ENCODE measurements around the gene OR4D1. TPM values are rescaled to one million over a fixed set of nuclear protein-coding genes. Genes with fewer than 3 reads are reported as not detected.
"Not testable (repeated sequence)": the region's sequence is repeated elsewhere in the genome, so short reads cannot be mapped to it uniquely, and the experiment has no call there.

OR4D1 gene
- total RNA-seq, 2 donors from 2014 or later: 0.34 TPM; not detected in 1

GRCh38 chr17:58136669-58137279 is 11.4 kb upstream of the OR4D1 start:
- intact Hi-C loops (cut with DNase I): no loop called here

DNA sequence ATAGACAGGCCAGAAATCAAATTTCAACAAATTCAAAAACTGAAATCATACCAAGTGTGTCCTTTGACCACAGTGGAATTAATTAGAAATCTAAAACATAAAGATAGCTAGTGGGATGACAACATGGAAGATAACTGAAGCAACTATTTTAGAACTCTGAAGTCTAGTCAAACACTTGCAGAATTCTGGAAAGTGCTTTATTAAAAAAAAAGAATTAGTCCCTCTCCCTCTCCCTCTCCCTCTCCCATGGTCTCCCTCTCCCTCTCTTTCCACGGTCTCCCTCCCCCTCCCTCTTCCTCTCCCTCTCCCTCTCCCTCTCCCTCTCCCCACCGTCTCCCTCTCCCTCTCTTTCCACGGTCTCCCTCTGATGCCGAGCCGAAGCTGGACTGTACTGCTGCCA is 6.7 kb upstream of the OR4D1 start:
- H3K36me3 ChIP-seq: no peaks in the 10 kb centered on the region
- no peaks in the 10 kb centered on the region for H3K4me1 ChIP-seq (replicated peaks)

More at GRCh38 chr17:58136669-58137279, 11.4 kb upstream of the OR4D1 start:
- Histone ChIP-seq H3K27ac (no peak overlapping the region), H3K27me3 (replicated peaks; ENCODE audit: insufficient read depth) (no peaks in the 10 kb centered on the region), H3K4me1 (replicated peaks) (no peaks in the 10 kb centered on the region), H3K36me3 (no peaks in the 10 kb centered on the region), H3K4me3 (no peak overlapping the region), H3K9me3 (no peaks in the 10 kb centered on the region)
- no peak for DNase-seq (ENCODE audit: low spot score)
- WGBS: 24% methylated on average over 8 of the region's 8 CpGs
- TF ChIP-seq POLR2AphosphoS5 (IDR thresholded peaks at IDR 0.05) (no peak), POLR2A (IDR thresholded peaks at IDR 0.05) (no peak), CTCF (IDR thresholded peaks at IDR 0.05) (no peak)

DNA sequence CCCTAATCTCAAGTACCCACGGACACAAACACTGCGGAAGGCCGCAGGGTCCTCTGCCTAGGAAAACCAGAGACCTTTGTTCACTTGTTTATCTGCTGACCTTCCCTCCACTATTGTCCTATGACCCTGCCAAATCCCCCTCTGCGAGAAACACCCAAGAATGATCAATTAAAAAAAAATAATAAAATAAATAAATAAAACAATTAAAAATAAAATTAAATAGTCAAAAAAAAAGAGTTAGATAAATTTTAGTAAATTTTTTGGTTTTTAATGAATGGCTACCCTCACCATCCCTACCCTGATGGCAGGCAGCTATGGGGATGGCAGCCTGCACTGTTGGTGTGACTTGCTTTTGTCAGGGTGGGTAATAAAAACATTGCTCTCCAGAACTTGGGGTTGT is 4.8 kb upstream of the OR4D1 start:
- WGBS: 85% methylated on average over 4 of the region's 4 CpGs
- H3K36me3 ChIP-seq; H3K9me3 ChIP-seq; H3K4me1 ChIP-seq (replicated peaks); H3K4me3 ChIP-seq; H3K27ac ChIP-seq; H3K27me3 ChIP-seq (replicated peaks; ENCODE audit: insufficient read depth); intact Hi-C loops (cut with DNase I); DNase-seq (ENCODE audit: low spot score): not testable (repeated sequence)

More for the DNA sequence above, 6.7 kb upstream of the OR4D1 start:
- Histone ChIP-seq H3K27ac (no peak overlapping the region), H3K9me3 (no peaks in the 10 kb centered on the region), H3K4me3 (no peak overlapping the region), H3K27me3 (replicated peaks; ENCODE audit: insufficient read depth) (no peaks in the 10 kb centered on the region)
- no peak for DNase-seq (ENCODE audit: low spot score)
- 67% methylated on average over 5 of the region's 5 CpGs for WGBS
- intact Hi-C loops (cut with DNase I): no loop called here
- TF ChIP-seq CTCF (IDR thresholded peaks at IDR 0.05): no peak
- no peak for TF ChIP-seq POLR2A (IDR thresholded peaks at IDR 0.05)
- no peak for TF ChIP-seq POLR2AphosphoS5 (IDR thresholded peaks at IDR 0.05)

DNA sequence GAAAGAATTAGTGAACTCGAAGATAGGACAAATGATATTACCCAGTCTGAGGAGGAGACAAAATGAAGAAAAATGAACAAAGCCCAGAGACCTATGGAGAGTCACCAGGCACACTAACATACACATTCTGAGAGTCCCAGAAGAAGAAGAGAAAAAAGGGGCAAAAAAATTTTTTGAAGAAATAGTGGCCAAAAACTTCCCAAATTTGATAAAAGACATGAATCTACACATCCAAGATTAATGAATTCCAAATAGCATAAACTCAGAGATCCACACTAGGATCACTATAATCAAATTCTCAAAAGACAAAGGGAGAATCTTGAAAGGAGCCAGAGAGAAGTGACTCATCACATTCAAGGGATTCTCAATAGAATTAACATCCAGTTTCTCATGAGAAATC is 3.4 kb upstream of the OR4D1 start:
- intact Hi-C loops (cut with DNase I): no loop called here
- WGBS: 100% methylated on average over 1 of the region's 1 CpG
- TF ChIP-seq POLR2A (IDR thresholded peaks at IDR 0.05) (no peak), CTCF (IDR thresholded peaks at IDR 0.05) (no peak), POLR2AphosphoS5 (IDR thresholded peaks at IDR 0.05) (no peak)
- no peaks in the 10 kb centered on the region for H3K9me3 ChIP-seq
- no peaks in the 10 kb centered on the region for H3K36me3 ChIP-seq
- no peak overlapping the region for H3K27ac ChIP-seq
- no peak overlapping the region for H3K4me3 ChIP-seq
- H3K4me1 ChIP-seq (replicated peaks): no peaks in the 10 kb centered on the region
- H3K27me3 ChIP-seq (replicated peaks; ENCODE audit: insufficient read depth): no peaks in the 10 kb centered on the region
- DNase-seq (ENCODE audit: low spot score): no peak

DNA sequence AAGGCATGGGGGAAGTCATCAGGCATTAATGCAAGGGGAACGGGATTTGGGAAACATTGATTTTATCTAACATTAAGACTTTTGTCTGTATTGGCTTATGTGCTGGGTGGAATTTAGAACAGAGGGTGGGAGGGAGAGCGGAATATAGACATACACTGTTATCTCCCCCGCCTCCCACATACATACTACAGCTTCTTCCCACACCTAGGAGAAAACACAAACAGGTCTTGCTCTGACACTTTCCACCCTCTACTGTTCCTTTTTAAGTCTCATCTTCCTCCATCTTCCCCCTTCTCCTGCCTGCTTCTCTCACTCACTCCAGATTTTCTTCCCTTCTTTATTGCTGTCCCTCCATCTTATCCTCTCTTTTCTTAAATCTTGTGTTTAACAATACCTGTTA is 425 bp downstream of the OR4D1 start:
- H3K4me3 ChIP-seq: no peak overlapping the region
- no peaks in the 10 kb centered on the region for H3K36me3 ChIP-seq
- no peak for TF ChIP-seq POLR2AphosphoS5 (IDR thresholded peaks at IDR 0.05)
- TF ChIP-seq POLR2A (IDR thresholded peaks at IDR 0.05): no peak
- no peak for TF ChIP-seq CTCF (IDR thresholded peaks at IDR 0.05)
- WGBS: 74% methylated on average over 3 of the region's 3 CpGs
- peaks cover 2% of the 10 kb centered on the region for H3K27me3 ChIP-seq (replicated peaks; ENCODE audit: insufficient read depth)
- H3K4me1 ChIP-seq (replicated peaks): no peaks in the 10 kb centered on the region
- intact Hi-C loops (cut with DNase I): no loop called here
- no peaks in the 10 kb centered on the region for H3K9me3 ChIP-seq
- DNase-seq (ENCODE audit: low spot score): no peak
- H3K27ac ChIP-seq: no peak overlapping the region

Measured in prostate gland (tissue), 2 donors.